Measurements from ENCODE around the gene CCDC9. TPM values are rescaled to one million over a fixed set of nuclear protein-coding genes. Genes with fewer than 3 reads are reported as not detected.

CCDC9 gene
- total and polyA plus RNA-seq, 2 of the 13 experiments (the other 11 are each of a cell fraction or from before 2014, with no cell fraction given): 2.9 to 6.3 TPM

DNA sequence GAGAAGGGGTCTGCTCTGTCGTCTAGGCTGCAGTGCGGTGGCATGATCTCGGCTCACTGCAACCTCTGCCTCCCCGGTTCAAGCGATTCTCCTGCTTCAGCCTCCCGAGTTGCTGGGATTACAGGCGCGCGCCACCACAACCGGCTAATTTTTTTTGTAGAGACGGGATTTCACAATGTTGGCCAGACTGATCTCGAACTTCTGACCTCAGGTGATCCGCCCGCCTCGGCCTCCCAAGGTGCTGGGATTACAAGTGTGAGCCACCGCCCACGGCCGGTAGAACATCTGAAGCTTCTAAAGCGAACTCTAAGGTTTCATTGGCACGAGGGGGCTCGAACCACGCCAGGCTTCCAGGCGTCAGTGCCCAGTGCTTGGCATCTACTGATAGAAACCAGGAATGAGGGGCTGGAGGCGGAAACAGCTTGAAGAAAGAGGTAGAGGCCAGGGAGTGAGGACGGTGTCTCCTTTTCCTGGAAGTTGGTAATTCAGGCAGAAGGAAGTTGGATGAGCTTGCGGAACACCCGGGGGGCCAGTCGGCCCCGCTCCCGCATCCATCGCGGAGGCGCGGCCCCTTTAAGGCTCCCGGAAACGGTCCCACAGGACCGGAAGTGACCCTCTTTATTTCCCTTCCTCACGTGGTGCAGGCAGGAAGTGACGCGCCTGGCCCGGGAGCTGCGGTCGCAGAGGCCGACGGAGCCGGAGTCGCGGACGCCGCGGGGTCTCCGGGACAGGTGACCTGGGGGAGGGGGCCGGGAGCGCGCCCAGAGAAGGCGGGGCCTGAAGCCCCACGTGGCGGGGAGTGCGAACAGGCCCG is at the start of gene CCDC9 (continued):
- TF ChIP-seq, protein P1, sequence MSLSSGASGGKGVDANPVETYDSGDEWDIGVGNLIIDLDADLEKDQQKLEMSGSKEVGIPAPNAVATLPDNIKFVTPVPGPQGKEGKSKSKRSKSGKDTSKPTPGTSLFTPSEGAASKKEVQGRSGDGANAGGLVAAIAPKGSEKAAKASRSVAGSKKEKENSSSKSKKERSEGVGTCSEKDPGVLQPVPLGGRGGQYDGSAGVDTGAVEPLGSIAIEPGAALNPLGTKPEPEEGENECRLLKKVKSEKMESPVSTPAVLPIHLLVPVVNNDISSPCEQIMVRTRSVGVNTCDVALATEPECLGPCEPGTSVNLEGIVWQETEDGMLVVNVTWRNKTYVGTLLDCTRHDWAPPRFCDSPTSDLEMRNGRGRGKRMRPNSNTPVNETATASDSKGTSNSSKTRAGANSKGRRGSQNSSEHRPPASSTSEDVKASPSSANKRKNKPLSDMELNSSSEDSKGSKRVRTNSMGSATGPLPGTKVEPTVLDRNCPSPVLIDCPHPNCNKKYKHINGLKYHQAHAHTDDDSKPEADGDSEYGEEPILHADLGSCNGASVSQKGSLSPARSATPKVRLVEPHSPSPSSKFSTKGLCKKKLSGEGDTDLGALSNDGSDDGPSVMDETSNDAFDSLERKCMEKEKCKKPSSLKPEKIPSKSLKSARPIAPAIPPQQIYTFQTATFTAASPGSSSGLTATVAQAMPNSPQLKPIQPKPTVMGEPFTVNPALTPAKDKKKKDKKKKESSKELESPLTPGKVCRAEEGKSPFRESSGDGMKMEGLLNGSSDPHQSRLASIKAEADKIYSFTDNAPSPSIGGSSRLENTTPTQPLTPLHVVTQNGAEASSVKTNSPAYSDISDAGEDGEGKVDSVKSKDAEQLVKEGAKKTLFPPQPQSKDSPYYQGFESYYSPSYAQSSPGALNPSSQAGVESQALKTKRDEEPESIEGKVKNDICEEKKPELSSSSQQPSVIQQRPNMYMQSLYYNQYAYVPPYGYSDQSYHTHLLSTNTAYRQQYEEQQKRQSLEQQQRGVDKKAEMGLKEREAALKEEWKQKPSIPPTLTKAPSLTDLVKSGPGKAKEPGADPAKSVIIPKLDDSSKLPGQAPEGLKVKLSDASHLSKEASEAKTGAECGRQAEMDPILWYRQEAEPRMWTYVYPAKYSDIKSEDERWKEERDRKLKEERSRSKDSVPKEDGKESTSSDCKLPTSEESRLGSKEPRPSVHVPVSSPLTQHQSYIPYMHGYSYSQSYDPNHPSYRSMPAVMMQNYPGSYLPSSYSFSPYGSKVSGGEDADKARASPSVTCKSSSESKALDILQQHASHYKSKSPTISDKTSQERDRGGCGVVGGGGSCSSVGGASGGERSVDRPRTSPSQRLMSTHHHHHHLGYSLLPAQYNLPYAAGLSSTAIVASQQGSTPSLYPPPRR (CRISPR knock-in tag; IDR thresholded peaks at IDR 0.05; ENCODE audit: borderline replicate concordance): no peak
- peak; percentile 65 for TF ChIP-seq POLR2AphosphoS5 (IDR thresholded peaks at IDR 0.05; ENCODE audit: low read depth, low read length)
- TF ChIP-seq HOXD1 (CRISPR knock-in tag; IDR thresholded peaks at IDR 0.05): no peak
- TF ChIP-seq ZNF362 (CRISPR knock-in tag; IDR thresholded peaks at IDR 0.05; ENCODE audit: borderline replicate concordance): peak; percentile 42; the same call in 1 of the 2 replicates
- TF ChIP-seq, protein P2, sequence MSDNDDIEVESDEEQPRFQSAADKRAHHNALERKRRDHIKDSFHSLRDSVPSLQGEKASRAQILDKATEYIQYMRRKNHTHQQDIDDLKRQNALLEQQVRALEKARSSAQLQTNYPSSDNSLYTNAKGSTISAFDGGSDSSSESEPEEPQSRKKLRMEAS (IDR thresholded peaks at IDR 0.05): peak; percentile 90
- no peak for TF ChIP-seq ZNF75D (CRISPR knock-in tag; IDR thresholded peaks at IDR 0.05; ENCODE audit: borderline replicate concordance)
- no peak for TF ChIP-seq SSRP1 (CRISPR knock-in tag; IDR thresholded peaks at IDR 0.05)
- TF ChIP-seq ZNF713 (CRISPR knock-in tag; IDR thresholded peaks at IDR 0.05): no peak
- no peak for TF ChIP-seq NFIB (CRISPR knock-in tag; IDR thresholded peaks at IDR 0.05; ENCODE audit: borderline replicate concordance)
- peak; percentile 43; the same call in 1 of the 2 replicates for TF ChIP-seq ZFP62 (CRISPR knock-in tag; IDR thresholded peaks at IDR 0.05)
- no peak for TF ChIP-seq MLXIP (CRISPR knock-in tag; IDR thresholded peaks at IDR 0.05; ENCODE audit: borderline replicate concordance)
- no peak for TF ChIP-seq WIZ (CRISPR knock-in tag; IDR thresholded peaks at IDR 0.05)
- TF ChIP-seq ZNF414 (CRISPR knock-in tag; IDR thresholded peaks at IDR 0.05): no peak; the same call in 1 of the 2 replicates
- TF ChIP-seq NR2F2 (IDR thresholded peaks at IDR 0.05; ENCODE audit: borderline replicate concordance, low read depth): 0 out of 2 replicates have a peak, but pooled peaks have one; percentile 17
- peak; percentile 62 for TF ChIP-seq SALL1 (CRISPR knock-in tag; IDR thresholded peaks at IDR 0.05)
- TF ChIP-seq PAX8 (CRISPR knock-in tag; IDR thresholded peaks at IDR 0.05; ENCODE audit: borderline replicate concordance): no peak
- TF ChIP-seq, protein P3, sequence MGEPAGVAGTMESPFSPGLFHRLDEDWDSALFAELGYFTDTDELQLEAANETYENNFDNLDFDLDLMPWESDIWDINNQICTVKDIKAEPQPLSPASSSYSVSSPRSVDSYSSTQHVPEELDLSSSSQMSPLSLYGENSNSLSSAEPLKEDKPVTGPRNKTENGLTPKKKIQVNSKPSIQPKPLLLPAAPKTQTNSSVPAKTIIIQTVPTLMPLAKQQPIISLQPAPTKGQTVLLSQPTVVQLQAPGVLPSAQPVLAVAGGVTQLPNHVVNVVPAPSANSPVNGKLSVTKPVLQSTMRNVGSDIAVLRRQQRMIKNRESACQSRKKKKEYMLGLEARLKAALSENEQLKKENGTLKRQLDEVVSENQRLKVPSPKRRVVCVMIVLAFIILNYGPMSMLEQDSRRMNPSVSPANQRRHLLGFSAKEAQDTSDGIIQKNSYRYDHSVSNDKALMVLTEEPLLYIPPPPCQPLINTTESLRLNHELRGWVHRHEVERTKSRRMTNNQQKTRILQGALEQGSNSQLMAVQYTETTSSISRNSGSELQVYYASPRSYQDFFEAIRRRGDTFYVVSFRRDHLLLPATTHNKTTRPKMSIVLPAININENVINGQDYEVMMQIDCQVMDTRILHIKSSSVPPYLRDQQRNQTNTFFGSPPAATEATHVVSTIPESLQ (CRISPR knock-in tag; conservative IDR thresholded peaks at IDR 0.05): no peak
